Measurements from ENCODE around the gene STAM.

GRCh38 chr10:17703706-17704105 lies 59.8 kb downstream of the STAM start:
- TF ChIP-seq CTCF (IDR thresholded peaks at IDR 0.05; ENCODE audit: insufficient read depth, low read depth, low read length) (no peak), EZH2 (IDR thresholded peaks at IDR 0.05; ENCODE audit: insufficient read depth, low read length) (no peak)
